DMS79 treated with DMSO at 0.1 percent for 48 hours (cell line): ENCODE results near the gene TMEM269.

Experiments
- DNase-seq: peaks from one replicate; lab custom pipeline; 2025; lab: John Stamatoyannopoulos, UW

The TMEM269 gene

DNA sequence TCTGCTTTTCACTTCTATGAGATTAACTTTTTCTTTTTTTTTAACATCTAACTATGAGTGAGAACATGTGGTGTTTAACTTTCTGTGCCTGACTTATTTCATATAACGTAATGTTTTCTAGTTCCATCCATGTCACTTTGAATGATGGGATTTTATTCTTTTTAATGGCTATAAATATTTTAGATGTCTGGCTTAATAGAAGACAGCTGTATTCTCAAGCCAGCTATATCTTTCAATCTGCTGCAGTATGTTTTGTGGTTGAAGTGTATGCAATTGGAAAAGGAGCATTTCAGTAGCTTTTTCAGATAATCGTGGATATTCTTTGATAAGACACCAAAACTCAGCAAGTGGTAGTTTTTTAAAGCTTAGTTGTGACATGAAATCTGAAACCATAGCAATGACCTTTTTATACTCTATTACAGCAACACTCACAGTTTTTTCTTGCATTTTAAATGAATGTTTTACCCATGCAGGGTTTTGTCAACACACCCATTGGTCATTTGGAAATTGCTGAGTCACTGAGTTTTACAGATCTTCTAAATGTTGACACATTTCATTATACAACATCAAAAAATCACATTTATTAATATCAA, 38.1 kb downstream of the TMEM269 start:
- peak; percentile 38 for DNase-seq

DNA sequence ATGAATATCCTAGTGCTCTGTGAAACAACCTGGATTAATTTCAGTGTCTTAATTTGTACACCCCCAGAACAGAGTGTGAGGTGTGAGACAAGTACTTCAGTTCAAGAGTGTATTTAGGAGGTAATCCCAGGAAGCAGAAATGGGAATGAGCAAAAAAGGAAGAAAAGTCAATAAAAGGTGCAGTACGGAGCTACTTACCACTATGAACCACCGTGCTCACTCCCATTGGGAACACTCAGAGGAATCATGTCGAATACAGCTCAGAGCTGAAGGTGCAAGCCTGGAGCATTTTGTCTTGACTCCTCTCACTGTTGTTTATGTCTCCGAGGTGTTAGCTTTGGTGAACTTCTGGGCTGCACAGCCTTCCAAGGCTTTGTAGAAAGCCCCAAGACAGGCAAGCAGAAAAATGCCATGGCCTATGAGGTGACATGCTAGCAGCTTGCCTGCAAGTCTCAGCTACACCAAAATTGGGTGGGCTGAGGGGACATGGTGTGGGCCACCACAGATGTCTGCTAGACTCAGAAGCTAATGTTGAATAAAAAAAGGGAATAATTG, 39.8 kb downstream of the TMEM269 start:
- DNase-seq: peak; percentile 32

DNA sequence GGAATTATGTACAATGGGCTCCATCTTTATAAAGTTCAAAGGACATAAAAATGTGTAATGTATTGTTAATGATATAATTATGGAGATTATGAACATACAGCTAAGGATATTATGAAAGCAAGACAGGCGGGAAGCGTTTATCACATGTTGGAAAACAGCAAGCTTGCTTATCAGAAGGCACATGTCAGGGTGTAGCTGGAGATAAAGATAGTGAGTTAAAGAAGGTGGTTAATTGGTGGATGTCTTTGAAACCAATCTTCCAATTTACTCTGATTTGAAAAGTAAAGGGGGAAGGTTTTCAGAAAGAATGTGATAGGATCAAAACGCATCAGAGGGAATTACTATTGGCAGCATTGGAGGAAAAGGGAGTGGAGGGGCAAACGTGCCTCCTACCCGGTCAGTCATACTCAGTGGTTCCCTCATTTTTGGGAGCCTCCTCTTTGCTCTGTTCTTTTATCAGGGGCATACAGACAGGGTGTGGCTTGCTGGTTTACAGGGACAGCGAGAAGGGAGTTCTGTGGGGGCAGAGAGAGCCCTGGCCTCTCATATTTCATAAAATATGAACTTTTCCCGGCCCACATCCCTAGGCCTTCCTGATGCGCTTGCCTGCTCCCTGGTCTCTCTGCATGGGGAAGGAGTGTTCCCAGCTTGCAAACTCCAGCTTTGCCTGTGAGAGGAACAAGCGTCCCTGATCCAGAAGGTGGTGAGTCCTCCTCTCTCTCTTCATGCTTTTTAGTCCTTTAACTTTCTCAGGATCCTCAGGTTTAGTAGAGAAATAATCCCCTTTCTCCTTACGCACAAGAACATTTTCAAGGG, 40.5 kb downstream of the TMEM269 start:
- DNase-seq: no peak

GRCh38 chr1:42830631-42831030, 45.8 kb downstream of the TMEM269 start:
- DNase-seq: no peak

GRCh38 chr1:42831273-42831672, 46.5 kb downstream of the TMEM269 start:
- DNase-seq: no peak

DNA sequence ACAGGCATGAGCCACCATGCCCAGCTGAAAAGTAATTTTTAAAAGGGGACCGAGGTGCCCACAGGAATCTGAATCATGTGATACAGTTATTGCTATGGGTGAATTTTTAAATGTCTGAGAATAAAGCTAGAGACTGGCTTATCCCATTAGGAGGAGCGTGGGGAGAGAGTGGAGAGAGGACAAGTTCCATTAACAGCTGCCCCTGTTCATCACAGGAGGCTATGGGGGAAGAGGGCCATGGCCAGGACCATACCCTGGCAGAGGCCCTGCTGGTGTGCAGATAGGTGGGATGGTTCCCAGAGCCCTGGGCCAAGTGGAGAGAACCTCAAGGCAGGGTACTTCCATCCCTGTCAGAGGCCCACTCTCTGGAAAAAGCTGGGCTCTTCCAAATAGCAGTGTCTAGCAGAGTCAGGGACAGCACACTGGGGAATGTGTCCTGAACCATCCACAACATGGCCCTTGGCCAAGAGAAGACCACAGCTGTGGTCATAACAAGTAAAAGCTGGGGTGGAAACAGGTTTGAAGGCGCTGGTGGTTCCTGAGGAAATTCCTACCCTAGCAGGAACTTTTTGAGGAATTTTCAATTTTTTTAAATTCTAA, 48.0 kb downstream of the TMEM269 start:
- no peak for DNase-seq

DNA sequence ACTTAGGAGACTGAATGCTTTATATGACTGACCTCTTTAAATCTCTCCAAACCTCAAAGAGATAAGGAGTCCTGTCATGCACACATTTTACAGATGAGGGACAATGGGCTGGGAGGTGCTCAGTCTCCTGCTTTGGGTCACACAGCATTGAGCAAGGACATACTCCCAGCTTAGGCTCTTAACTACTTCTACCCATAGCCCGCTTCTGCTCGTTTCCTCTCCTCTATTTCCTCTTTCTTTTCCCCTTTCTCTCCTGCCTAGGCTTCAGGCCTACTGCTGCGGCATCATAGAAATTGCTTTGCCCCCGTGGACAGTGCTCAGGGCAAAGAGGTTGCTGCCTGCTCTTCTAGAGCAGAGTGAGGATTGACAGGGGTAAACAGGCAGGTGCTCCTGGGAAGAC, 49.2 kb downstream of the TMEM269 start:
- no peak for DNase-seq

DNA sequence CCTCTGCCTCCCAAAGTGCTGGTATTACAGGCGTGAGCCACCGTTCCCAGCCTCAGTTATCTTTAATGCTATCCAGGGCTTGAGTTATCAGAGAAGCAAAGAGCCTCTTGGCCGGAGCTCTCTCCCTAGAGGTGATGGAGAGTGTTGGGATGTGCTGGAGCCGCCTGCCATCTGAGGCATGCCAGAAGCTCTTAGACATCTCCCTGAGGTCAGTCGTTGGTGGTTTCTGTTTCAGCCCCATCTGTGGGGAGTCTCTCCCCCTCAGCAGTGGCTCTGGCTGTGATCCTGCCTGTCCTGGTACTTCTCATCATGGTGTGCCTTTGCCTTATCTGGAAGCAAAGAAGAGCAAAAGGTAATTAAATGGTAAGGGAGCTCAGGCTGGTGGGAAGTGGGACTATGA, 50.0 kb downstream of the TMEM269 start:
- no peak for DNase-seq

DNA sequence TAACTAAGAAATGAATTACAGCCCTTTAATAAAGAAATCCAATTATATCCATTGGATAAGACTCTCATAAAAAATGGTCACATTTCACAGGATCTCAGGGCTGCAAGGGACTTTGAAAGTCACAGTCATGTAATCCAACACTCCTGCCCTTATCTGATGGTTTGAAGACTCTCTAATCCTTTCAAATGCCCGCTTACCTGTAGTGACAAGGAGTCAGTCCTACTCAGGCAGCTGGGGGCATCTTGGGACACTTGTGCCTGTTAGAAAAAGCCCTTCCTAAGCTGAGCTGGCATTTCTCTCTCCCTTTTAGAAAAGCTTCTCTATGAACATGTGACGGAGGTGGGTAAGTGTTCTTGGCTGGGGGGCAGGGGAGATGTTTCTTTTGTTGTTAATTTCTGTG, 50.6 kb downstream of the TMEM269 start:
- DNase-seq: peak; percentile 25

- no peak for DNase-seq
Measured at GRCh38 chr1:42837709-42838108, 52.9 kb downstream of the TMEM269 start.

GRCh38 chr1:42838482-42839190, 53.8 kb downstream of the TMEM269 start:
- no peak for DNase-seq

- no peak for DNase-seq
Measured at GRCh38 chr1:42841010-42841409, 56.2 kb downstream of the TMEM269 start.

DNA sequence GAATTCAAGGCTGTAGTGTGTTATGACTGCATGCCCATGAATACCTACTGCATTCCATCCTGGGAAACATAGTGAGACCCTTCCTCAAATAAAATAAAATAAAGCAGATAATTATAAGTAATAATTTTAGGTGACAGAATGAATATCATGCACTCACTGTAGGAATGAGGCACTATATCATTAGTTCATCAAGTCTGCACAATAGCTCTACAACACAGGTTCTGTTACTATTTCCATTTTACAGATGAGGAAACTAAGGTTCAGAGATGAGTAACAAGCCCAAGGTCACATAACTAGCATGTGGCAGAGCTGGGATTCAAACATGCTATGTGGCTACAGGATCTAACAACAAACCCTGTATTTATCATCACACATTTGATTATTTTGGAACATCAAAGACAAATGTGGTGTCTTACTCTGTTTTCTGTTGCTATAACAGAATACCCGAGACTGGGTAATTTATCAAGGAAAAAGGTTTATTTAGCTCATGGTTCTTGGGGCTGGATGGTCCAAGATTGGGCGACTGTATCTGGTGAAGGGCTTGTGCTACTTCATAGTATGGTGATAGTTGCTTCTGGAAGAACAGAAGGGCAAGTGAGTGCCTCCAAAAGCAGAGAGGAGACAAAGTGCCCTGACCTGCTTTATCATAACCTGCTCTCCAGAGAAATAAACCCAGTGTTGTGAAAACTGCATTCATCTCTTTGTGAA, 56.8 kb downstream of the TMEM269 start:
- DNase-seq: no peak

DNA sequence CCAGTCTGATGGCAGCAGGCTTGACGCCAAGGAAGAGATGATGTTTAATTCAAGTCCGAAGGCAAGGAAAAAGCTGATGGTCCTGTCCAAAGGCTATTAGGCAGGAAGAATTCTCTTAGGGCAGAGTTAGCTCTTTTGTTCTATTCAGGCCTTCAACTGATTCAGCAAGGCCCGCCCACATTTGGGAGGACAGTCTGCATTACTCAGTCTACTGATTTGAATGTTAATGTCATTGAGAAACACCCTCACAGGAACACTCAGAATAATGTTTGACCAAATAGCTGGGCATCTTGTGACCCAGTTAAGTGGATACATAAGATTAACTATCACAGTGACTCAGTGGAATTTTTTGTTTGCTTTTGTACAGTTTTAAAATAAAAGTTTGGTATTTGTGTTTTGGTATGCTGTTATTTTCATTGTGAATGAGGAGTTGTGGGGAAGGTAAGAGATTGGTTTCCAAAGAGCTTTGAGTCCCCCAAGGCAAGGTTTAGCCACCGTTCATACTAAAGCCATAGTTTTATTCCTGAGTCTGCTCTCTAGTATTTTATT, 59.9 kb downstream of the TMEM269 start:
- DNase-seq: no peak

DNA sequence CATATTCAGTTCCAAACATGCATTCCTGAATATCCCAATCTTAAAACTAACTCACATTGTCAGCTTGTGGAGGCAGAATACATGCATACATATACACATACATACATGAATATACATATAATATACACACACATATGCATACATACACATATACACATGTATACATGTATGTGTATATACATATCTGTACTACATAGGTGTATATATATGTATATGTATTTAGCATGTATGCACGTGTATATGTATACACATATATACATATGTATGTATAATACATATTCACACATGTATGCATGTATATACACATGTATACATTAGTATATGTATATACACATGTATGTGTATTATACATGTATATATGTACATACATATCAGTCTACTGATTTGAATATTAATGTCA, 60.4 kb downstream of the TMEM269 start:
- no peak for DNase-seq

GRCh38 chr1:42845866-42846256, 61.1 kb downstream of the TMEM269 start:
- DNase-seq: no peak

DNA sequence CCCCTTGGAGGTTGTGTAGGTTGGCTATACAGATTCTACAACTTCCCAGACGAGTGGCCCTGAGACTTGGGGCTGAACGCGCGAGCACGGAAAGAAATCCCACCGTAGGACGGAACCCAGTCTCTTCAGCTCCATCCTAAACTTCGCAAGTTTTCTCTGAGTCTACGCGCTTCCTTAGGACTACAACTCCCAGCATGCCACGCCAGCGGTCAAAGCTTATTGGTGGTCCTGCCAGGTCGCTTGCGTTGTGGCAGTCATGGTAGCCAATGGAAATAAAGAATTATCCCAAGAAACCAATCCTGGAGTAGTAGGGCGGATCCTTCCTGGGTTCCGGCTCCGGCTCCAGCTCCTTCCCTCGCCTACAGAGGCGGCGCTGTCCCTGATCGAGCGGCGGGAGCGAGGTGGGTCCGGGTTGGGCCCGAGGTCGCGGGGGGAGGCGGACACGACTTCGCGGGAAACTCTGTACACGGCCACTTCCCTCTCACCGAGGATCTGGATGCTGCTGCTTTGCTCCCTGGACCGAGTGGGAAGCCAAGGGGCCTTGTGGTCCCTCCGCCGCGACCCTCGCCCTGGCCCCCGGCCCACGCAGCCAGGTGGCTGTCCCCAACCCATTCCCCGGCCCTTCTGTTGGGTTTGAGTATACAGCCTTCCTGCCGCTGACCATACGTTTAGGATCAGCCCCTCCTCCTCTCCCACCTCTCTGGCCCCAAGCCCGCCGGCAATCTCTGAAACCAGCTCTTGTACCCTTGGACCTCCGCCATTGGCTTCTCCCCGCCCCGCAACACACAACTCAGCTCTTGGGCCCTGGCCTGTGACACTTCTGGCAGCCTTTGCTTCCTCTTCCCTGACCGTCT, 61.7 kb downstream of the TMEM269 start, which contains the start of gene ZNF691:
Gene ZNF691, plus strand, starts transcription at position 357 of the 854 bp plus-strand sequence. CDS start 3,046 bp downstream, outside the sequence.
- peak; percentile 97 for DNase-seq

DNA sequence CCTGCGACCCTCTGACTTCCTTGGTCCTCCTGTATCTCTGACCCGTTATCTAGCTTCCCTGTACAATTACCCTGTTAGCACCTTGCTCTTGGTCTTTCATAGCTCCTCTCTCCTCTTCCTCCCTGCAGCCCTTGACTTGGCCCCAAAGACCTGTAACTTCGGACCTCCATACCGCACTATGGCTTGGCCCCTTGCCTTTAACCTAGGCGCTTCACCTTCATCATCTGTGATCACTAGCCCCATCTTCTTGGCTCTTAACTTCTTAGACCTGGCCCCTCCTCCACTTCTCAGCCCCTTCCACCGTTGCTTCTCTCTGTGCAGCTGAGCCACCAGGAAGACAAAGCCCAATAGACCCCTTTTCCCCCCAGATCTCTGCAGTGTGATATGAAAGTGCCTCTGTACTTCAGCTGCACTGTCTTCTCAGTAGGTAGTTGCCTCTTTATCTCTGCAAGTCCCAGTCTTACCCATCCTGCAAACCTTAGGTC, 62.4 kb downstream of the TMEM269 start:
- DNase-seq: no peak

GRCh38 chr1:42847721-42848460, 63.1 kb downstream of the TMEM269 start:
- DNase-seq: no peak
